ENCODE measurements around the gene MMP13. TPM values are rescaled to one million over a fixed set of nuclear protein-coding genes. Genes with fewer than 3 reads are reported as not detected.
A peak's percentile ranks its signal among the peaks of the same experiment; 100 is the strongest.
"Not testable (repeated sequence)": the region's sequence is repeated elsewhere in the genome, so short reads cannot be mapped to it uniquely, and the experiment has no call there.

The MMP13 gene
- under 0.01 TPM in 1 of 2 replicates, not detected in the other for total RNA-seq

- no peak for TF ChIP-seq CTCF (IDR thresholded peaks at IDR 0.05; ENCODE audit: insufficient read depth, low read length, severe bottlenecking)
- Histone ChIP-seq H3K4me3 (ENCODE audit: low read depth, low read length) (no peak within 1 kb of the TSS), H3K27me3 (ENCODE audit: control insufficient read depth, insufficient read depth, low read length) (no peaks in the 10 kb centered on the region), H3K36me3 (ENCODE audit: control insufficient read depth, insufficient read depth, low read length) (no peaks in the 10 kb centered on the region)
- DNase-seq (ENCODE audit: low read depth) (peak; percentile 79), FAIRE-seq (no peak)
Measured at GRCh38 chr11:102955624-102956023, at the start of gene MMP13. Gene MMP13, minus strand, starts transcription at chr11:102955732. Its CDS starts 27 bp downstream, at chr11:102955705.

- H3K36me3 ChIP-seq (ENCODE audit: control insufficient read depth, insufficient read depth, low read length); DNase-seq (ENCODE audit: low read depth); H3K27me3 ChIP-seq (ENCODE audit: control insufficient read depth, insufficient read depth, low read length); H3K4me3 ChIP-seq (ENCODE audit: low read depth, low read length); FAIRE-seq: not testable (repeated sequence)
Measured at GRCh38 chr11:103004234-103004633, 48.7 kb upstream of the MMP13 start.

GRCh38 chr11:102994105-102994504 is 38.6 kb upstream of the MMP13 start:
- no peaks in the 10 kb centered on the region for H3K27me3 ChIP-seq (ENCODE audit: control insufficient read depth, insufficient read depth, low read length)
- no peaks in the 10 kb centered on the region for H3K36me3 ChIP-seq (ENCODE audit: control insufficient read depth, insufficient read depth, low read length)
- DNase-seq (ENCODE audit: low read depth) (no peak), FAIRE-seq (no peak)
- no peak for TF ChIP-seq CTCF (IDR thresholded peaks at IDR 0.05; ENCODE audit: insufficient read depth, low read length, severe bottlenecking)
- no peak overlapping the region for H3K4me3 ChIP-seq (ENCODE audit: low read depth, low read length)

GRCh38 chr11:102991776-102992175 is 36.2 kb upstream of the MMP13 start:
- Histone ChIP-seq H3K27me3 (ENCODE audit: control insufficient read depth, insufficient read depth, low read length) (no peaks in the 10 kb centered on the region), H3K36me3 (ENCODE audit: control insufficient read depth, insufficient read depth, low read length) (no peaks in the 10 kb centered on the region), H3K4me3 (ENCODE audit: low read depth, low read length) (no peak overlapping the region)
- TF ChIP-seq CTCF (IDR thresholded peaks at IDR 0.05; ENCODE audit: insufficient read depth, low read length, severe bottlenecking) = no peak
- FAIRE-seq (no peak), DNase-seq (ENCODE audit: low read depth) (no peak)

- TF ChIP-seq CTCF (IDR thresholded peaks at IDR 0.05; ENCODE audit: insufficient read depth, low read length, severe bottlenecking) = no peak
- Histone ChIP-seq H3K27me3 (ENCODE audit: control insufficient read depth, insufficient read depth, low read length) (no peaks in the 10 kb centered on the region), H3K36me3 (ENCODE audit: control insufficient read depth, insufficient read depth, low read length) (no peaks in the 10 kb centered on the region), H3K4me3 (ENCODE audit: low read depth, low read length) (no peak overlapping the region)
- FAIRE-seq (no peak), DNase-seq (ENCODE audit: low read depth) (peak; percentile 10)
Measured at GRCh38 chr11:102990145-102990544, 34.6 kb upstream of the MMP13 start.

GRCh38 chr11:102989379-102990047 is 34.0 kb upstream of the MMP13 start:
- no peaks in the 10 kb centered on the region for H3K27me3 ChIP-seq (ENCODE audit: control insufficient read depth, insufficient read depth, low read length)
- no peak for FAIRE-seq

More at GRCh38 chr11:102989379-102990047, 34.0 kb upstream of the MMP13 start:
- no peak for TF ChIP-seq CTCF (IDR thresholded peaks at IDR 0.05; ENCODE audit: insufficient read depth, low read length, severe bottlenecking)
- DNase-seq (ENCODE audit: low read depth) = no peak
- no peak overlapping the region for H3K4me3 ChIP-seq (ENCODE audit: low read depth, low read length)
- H3K36me3 ChIP-seq (ENCODE audit: control insufficient read depth, insufficient read depth, low read length) = no peaks in the 10 kb centered on the region
